GM20000 (cell line): ENCODE results near the gene ING2.

Source experiments
- DNase-seq: peaks from one replicate; pipeline ENCODE4 v3.0.0; 2012; ENCODE audit warnings: low spot score
- CTCF ChIP-seq: IDR thresholded peaks from 2 replicates; pipeline ENCODE4 v1.5.1; 2012; ENCODE audit warnings: mild to moderate bottlenecking, control low read depth; ENCODE audit errors: extremely low read depth, missing control alignments

Gene ING2

DNA sequence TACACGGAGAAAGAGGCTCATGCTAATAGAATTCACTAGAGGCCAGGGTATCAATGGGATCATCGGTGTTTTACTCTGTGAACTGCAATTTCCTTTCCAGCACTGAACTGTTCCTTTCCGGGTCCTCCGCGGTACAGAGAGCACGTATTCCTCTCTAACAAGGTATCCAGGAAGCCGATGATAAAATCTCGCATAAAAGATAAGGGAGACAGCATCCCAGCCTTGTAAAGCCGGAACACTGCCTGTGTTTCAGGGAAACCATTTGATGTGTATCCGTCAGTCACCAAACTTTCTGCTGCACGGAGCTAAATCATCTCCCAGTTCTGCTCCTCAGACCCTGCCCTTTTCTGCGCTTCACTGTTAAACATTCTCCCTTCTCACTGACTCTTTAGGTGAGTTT, 54.0 kb downstream of the ING2 start:
- TF ChIP-seq CTCF: no peak
- no peak for DNase-seq

DNA sequence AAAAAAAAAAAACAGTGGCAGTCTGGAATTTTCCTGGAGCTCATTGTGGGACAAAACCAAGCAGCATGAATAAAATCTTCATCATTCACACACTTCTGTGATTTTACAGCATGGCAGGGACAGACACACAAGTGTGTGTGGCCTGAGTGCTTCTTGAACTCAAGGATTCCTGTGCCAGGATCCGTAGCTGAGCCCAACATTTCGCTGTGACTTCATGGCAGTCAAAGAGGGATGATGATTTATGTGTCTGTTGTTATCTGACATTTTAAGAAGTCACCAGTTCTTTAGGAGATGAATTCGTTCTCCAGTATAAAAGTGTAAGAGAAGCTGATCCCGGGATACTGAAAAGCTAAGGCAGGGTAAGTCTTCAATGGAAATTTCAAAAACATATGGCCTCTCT, 57.0 kb downstream of the ING2 start:
- no peak for DNase-seq

More for the DNA sequence above, 57.0 kb downstream of the ING2 start:
- TF ChIP-seq CTCF: no peak
